Activated gamma-delta T cell treated with Interleukin-2 at 50 U/mL for 16 hours (primary cell): ENCODE measurements around the gene CX3CL1.
"Not testable (repeated sequence)": the region's sequence is repeated elsewhere in the genome, so short reads cannot be mapped to it uniquely, and the experiment has no call there.

Source experiments
- DNase-seq: peaks from one replicate; pipeline ENCODE4 v3.0.0-alpha.2; 2020

CX3CL1 gene

DNA sequence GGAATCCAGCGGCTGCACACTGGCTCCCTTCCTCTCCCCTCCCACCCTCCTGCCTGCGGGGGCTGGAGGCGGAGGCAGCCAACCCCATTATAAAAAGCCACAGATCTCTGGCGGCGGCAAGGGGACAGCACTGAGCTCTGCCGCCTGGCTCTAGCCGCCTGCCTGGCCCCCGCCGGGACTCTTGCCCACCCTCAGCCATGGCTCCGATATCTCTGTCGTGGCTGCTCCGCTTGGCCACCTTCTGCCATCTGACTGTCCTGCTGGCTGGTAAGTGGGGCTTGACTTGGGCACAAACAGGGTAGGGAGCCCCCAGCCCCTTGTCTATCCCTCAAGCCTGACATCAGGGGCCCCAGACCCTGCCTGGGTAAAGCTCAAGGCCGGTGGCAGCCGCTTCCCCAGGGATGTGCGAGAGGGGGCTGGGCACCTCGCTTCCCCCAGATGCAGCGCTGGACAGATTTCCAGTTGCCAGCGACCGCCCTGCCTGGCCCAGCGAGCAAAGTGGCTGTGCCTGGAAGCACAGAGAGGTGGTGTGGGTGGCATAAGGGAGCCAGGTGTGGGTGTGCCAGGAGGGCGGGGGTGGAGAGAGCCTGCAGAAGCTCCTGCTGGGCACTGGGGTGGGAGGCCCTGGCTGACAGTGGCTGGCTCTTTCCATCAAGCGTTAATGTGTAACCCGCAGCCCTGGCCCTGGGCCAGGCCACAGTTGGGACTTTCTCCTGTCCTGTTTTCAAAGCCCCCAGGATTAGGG, at the start of gene CX3CL1:
Gene CX3CL1, plus strand, starts transcription at position 119 of the 745 bp plus-strand sequence. Its CDS starts 79 bp downstream, at position 198.
- DNase-seq, result no peak

DNA sequence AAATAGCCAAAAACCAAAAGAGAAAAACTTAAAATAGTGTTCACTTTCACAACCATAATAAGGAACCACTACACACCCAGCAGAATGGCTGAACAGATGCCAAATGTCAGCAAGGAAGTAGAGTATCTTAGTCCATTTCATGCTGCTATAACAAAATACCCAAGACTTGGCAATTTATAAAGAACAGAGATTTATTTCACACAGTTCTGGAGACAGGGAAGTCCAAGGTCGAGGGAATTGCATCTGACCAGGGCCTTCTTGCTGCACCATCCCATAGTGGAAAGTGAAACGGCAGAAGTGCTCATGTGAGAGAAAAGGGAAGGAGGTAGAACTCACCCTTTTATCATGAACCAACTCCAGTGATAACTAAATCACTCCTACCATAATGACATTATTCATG, 47.5 kb upstream of the CX3CL1 start:
- DNase-seq, result no peak

DNA sequence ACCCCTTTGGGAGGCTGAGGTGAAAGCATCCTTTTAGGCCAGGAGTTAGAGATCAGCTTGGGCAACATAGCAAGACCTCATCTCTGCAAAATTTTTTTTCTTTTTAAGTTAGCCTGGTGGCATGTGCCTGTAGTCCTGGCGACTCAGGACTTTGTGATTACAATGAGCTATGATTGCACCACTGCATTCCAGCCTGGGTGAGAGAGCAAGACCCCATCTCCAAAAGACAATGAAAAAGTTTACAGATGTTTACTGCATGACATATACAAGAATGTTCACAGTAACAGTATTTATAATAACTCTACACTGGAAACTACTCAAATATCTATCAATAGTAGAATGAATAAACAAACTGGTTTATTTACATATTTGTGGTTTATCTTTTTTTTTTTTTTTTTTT, 46.8 kb upstream of the CX3CL1 start:
- no peak for DNase-seq

DNA sequence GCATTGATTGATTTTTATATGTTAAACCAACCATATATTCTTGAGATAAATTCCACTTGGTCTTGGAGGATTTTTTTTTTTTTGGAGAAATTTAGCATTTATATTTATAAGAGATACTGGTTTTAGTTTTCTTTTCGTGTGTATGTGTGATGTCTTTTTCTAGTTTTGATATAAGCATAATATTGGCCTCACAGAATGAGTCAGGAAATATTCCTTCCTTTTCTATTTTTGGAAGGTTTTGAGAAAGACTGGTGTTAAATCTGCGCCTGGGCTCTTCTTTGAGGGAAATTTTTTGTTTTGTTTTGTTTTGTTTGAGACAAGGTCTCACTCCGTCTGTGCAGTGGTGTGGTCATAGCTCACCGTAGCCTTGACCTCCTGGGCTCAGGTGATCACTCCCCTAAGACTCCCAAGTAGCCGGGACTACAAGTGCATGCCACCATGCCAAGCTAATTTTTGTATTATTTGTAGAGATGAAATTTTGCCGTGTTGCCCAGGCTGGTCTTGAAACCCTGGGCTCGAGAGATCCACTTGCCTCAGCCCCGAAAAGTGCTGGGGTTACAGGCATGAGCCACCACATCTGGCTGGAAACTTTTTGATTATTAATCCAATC, 42.5 kb upstream of the CX3CL1 start:
- DNase-seq, result no peak

DNA sequence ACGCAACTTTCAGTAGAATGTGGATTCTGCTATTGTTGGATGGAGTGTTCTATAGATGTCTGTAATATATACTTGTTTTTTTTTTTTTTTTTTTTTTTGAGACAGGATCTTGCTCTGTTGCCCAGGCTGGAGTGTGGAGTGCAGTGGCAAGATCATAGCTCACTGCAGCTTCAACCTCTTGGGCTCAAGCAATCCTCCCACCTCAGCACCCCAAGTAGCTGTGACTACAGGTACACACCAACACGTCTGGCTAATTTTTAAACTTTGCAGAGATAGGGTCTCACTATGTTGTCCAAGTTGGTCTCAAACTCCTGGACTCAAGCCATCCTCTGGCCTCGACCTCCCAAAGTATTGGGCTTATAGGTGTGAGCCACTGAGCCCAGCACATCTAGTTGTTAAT, 40.9 kb upstream of the CX3CL1 start:
- DNase-seq, result no peak

DNA sequence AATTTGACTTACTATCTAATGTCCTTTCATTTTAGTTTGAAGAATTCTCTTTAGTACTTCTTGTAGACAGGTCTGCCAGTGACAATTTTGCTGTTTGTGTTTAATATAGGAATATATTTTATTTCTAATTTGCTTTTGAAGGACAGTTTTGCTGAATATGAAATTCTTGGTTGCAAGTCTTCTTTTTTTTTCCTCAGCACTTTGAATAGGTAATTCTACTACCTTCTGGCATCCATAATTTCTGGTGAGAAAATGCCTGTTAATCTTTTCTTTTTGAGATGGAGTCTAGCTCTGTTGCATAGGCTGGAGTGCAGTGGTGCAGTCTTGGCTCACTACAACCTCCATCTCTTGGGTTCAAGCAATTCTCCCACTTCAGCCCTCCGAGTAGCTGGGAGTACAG, 38.9 kb upstream of the CX3CL1 start:
- DNase-seq, result no peak

DNA sequence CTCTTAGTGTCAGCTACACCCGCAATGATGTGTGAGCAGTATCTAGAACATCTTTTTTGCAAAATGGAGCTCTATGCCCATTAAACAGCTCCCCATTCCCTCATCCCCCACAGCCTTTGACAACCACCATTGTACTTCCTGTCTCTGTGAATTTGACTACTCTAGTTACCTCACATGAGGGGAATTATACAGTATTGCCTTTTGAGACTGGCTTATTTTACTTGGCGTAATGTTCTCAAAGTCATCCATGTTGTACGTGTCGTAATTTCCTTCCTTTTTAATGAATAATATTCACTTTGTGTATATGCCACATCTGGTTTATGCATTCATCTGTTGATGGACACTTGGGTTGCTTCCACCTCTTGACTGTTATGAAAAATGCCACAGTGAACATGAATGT, 36.9 kb upstream of the CX3CL1 start:
- DNase-seq, result no peak

DNA sequence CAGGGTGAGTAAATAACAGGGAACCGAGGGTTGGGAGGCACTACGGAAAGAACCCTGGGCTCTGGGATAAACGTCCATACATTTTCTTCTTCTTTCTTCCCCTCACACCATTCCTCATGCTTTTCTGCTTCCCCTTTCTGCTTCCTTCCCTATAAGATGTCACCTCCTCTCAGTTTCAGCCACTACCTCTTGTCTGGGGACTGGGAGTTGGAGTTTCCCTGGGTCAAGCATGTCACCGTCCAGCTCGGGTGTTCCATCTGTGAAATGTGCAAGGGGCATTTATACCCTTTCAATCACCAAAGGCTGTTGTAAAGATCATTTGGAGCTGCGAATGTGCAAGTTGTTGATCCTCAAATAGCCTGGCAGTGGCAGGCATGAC, 31.2 kb upstream of the CX3CL1 start:
- no peak for DNase-seq

DNA sequence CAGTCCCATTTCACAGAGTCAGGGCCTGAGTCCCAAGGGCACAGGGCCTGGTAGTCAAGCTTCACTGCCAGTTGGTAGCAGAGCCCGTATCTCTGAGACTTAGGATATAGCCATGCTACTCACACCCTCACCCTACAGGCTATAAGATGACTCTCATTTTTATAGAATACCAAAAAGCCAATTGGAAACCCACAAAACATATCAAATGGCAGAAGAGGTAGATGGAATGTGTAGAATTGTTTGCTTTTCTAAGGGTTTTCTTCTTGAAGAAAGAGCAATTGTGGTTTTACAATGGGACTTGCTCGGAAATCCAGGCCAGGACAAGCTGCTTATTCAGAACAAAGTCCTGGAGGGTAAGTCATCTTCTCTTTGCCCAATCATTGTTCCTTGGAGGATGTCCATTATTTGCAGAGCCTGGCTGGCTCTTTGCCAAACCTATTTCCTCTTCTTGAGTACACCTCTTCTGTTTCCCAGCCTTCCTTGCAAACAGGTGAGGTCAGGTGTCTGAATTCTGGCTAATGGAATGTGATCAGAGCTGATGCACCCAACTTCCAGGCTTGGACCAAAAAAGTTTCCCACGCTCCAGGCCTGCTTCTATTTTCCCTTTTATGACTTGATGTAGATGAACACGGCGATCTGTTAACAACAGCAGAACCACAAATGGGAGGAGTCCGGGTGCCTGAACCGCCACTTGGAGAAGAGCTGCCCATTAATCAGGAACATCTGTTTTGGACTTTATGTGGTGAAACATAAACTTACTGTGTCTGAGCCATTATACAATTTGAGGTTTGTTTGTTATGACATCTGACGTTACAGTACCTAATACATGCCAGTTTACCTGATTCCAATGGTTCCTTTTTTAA, 30.6 kb upstream of the CX3CL1 start:
- DNase-seq, result no peak

DNA sequence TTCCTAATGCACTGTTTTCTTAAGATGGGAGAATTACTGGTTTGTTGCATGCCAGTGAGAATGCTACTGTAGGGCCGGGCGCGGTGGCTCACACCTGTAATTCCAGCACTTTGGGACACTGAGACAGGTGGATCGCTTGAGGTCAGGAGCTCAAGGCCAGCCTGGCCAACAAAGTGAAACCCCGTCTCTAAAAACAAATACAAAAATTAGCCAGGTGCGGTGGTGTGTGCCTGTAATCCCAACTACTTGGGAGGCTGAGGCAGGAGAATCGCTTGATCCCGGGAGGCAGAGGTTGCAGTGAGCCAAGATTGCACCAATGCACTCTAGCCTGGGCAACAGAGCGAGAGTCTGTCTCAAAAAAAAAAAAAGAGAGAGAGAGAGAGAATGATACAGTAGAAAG, 29.7 kb upstream of the CX3CL1 start:
- not testable (repeated sequence) for DNase-seq

DNA sequence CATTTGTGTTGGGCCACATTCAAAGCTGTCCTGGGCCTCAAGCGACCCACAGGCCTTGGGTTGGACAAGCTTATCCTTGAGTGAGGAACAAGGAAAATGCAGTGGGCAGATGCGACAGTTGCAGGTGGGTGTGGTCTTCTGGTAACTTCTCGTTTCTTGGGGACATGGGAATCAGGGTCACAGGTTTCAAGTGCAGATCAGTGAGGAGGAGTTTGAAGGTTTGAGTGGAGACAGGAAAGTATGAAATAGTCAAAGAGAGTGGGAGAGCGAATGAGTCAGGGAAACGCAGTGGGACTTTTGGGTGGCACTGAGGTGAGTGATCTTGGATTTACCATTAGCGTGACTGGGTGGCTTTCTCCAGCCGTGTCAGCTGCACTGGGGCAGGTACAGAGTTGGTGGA, 29.1 kb upstream of the CX3CL1 start:
- no peak for DNase-seq

DNA sequence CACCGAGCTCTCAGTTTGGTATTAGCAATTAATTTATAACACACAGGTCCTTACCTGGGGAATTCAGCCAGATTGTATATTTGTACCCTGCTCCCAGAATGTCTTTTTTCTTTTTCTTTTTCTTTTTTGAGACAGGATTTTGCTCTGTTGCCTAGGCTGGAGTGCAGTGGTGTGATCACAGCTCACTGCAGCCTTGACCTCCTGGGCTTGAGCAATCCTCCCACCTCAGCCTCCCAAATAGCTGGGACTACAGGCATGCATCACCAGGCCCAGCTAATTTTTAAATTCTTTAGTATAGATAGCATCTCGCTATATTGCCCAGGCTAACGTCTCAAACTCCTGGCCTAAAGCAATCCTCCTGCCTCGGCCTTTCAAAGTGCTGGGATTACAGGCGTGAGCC, 28.2 kb upstream of the CX3CL1 start:
- not testable (repeated sequence) for DNase-seq

DNA sequence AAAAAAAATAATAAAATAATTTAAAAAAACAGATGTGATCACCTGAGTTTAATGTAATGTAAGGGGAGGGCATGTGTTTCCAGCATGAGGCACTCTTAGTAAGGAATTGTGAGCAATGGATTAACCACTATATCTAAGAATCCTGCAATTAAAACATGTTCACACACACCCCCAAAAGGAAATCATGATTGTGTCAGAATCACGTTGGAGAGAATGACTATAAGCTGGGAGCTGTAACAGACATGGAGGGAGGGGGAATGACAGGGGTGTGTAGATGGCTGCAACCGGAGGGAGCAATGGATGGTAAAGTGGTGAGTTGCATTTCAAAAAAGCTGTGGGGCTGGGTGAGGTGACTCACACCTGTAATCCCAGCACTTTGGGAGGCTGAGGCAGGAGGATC, 27.3 kb upstream of the CX3CL1 start:
- no peak for DNase-seq

DNA sequence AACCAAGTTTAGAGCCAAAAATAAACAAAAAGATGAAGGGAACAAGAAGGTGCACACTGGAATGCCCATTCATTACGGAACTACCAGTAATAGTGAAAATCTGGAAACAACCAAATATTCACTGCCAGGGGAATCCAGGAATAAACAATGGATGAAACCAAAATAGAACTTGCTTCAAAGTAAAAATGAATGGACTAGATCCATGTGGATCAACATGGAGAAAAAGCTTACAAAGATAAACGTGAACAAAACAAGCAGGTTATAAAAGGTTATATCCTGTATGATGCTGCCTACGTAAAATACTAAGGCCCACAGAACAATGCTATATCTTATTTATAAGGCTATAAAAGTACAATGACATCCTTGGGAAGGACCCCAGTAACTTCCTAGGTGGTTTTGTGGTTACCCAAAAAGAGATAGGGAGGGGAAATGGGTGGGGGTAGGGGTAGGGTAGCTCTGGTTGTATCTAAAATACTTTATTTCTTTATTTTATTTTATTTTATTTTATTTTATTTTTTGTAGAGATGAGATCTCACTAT, 26.6 kb upstream of the CX3CL1 start:
- no peak for DNase-seq

DNA sequence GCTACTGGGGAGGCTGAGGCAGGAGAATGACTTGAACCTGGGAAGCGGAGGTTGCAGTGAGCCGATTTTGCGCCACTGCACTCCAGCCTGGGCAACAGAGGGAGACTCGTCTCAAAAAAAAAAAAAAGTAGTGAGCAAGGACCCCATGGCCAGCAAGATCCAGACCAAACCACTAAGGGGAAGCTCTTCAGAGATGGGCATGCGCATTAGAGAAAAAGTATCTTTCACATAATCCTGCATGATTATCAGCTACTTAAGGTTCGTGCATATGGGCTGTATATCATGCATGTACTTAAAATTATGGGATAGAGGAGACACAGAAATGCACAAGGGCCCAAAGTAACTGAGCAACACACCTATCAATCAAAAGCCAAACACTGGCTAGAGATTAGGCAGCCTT, 24.4 kb upstream of the CX3CL1 start:
- DNase-seq, result no peak

DNA sequence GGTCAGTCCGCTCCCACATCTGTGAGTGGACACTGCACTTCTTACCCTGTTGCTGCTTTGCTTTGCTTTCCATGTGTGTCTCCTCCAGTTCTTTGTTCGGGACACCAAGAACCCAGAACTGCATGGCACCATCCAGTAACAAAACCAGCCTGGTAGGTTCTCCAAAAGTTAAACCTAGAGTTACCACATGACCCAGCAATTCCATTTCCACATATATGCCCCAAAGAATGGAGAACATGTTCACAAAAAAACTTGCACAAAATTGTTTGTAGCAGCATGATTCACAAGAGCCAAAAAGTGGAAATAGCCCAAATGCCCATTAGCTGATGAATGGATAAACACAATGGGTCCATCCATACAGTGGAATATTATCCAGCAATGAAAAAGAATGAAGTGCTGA, 24.0 kb upstream of the CX3CL1 start:
- DNase-seq, result no peak

DNA sequence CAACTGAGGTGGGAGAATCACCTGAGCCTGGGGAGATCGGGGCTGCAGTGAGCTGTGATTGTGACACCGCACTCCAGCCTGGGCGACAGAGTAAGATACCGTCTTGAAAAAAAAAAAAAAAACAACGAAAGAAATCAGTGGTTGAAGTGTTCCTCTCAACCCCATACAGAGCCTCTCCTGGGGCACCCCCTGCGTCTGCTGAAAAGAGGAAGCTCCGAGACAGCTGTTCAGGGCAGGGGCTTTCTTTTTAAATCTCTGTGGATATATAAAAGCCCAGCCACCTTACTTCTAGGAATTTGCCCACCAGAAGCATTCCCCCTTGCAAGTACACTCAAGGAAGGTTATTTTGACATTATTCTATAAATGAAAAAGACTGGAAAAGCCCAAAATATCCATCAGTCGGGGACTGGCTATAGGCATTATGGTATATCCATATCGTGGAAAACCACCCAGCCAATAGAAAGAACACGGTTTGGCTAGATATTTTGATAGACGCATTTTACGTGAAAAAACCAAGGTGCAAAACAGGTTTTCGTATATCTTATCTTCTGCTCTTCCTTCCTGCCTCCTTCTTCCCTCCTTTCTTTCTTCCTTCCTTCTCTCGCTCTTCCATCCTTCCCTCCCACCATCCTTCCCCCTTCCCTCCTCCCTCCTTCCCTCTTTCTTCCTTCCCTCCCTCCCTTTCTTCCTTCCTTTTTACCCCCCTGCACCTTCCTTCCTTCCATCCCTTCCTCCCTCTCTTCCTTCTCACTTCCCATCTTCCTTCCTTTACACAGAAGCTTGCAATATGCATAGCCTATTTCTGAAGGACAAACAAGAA, 22.9 kb upstream of the CX3CL1 start:
- no peak for DNase-seq

DNA sequence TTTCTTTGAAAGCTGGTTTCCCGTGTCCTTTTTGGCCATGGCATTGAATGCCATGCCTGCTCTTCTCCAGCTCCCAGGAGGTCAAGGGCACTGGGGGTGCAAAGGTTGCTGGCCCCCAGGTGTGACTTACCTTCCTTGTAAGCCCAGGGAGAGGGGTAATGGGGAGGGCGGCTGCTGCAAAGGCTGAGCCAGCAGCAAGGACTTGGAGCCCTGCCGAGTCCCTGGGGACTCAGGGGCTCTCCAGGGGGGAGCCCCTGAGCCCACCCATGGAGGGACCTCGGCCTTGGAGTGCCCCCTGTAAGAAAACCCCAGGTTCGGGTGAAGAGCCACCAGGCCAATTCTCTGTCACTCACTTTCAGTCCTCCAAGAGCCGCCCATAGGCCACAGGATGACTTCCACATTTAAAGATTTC, 19.6 kb upstream of the CX3CL1 start:
- DNase-seq, result no peak

DNA sequence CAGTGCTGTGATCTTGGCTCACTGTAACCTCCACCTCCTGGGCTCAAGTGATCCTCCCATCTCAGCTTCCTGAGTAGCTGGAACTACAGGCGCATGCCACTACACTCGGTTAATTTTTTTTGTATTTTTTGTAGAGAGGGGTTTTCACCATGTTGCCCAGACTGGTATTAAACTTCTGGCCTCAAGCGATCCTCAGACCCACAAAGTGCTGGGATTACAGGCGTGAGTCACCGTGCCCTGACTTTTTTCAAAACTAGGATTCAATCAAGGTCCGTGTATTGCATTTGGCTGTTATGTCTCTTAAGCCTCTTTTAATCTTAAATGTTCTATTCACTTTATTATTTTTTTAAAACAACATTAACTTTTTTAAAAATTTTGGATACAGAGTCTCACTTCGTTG, 18.0 kb upstream of the CX3CL1 start:
- DNase-seq, result no peak

DNA sequence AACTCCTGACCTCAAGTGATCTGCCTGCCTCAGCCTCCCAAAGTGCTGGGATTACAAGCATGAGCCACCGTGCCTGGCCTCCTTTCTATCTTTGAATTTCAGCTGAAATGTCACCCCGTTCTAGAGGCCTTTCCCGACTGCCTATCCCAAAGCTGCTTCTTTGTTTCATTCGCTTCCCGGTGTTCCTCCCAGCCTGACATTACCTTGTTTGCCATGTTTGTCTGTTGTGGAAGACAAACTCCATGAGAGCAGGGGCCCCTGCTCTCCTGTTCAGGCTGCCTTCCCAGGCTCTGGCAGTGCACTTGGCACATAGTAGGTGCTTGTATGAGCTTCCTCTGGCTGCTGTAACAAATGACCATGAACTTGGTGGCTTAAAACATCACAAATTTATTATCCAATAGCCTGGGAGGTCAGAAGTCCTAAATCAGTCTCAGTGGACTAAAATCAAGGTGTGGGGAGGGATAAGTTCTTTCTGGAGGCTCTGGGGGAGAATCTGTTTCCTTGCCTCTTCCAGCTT, 16.3 kb upstream of the CX3CL1 start:
- no peak for DNase-seq

DNA sequence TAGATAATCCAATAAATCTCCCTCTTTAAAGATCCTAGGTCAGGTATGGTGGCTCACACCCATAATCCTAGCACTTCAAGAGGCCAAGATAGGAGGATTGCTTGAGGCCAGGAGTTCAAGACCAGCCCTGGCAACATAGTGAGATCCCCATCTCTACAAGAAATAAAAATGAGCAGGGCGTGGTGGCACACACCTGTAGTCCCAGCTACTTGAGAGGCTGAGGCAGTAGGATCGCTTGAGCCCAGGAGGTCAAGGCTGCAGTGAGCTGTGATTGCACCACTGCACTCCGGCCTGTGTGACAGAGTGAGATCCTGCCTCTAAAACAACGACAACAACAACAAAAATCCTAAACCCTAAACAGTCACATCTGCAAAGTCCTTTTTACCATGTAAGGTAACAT, 15.7 kb upstream of the CX3CL1 start:
- DNase-seq, result no peak

DNA sequence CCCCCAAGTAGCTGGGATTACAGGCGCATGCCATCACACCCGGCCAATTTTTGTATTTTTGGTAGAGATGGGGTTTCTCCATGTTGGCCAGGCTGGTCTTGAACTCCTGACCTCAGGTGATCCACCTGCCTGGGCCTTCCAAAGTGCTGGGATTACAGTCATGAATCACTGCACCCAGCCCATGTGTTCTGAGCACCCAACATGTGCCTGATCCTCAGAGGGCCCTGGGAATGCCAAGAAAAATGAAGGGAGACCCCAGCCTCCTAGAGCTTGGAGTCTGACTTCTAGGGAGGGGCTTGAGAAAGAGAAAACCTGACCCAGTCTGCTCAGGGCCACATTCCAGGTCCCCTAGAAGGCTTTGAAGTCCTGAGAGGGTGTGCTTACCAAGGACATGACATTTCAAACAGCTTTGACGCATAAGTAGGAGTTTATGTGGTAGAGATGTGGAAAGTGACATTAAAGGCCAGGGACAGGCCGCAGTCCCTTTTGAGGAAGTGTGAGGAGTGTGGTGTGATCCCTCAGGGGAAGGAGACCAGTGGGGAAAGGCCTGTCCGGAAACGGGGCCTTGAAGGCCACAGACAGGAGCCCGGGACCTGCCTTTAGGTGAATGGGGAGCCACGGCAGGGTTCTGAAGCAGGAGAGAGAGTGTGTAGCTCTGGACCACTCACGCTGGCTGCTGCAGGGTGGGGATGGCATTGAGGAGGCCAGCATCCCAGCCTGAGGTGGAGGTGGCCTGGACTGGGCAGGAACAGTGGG, 14.8 kb upstream of the CX3CL1 start:
- no peak for DNase-seq
